ENCODE results near the gene SLC52A3. TPM values are rescaled to one million over a fixed set of nuclear protein-coding genes. Genes with fewer than 3 reads are reported as not detected.

SLC52A3 gene
- total RNA-seq, 1 experiment from 2014 or later, result 7.7 TPM

DNA sequence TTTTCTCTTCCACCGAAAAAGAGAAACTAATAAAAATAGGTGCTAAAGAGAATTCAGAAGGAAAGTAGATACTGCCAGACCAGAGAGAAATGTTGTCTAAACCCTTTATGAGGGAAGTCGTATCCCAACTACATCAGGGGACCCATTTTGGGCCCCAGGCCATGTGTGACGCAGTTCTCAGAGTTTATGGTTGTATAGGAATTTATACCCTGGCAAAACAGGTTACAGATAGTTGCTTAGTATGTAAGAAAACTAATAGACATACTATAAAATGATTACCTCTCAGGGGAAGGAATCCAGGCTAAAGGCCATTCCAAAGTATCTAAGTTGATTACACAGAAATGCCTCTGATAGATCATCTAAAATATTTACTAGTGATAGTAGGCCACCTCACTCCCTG lies 28.6 kb upstream of the SLC52A3 start (continued):
- TF ChIP-seq, protein P1, sequence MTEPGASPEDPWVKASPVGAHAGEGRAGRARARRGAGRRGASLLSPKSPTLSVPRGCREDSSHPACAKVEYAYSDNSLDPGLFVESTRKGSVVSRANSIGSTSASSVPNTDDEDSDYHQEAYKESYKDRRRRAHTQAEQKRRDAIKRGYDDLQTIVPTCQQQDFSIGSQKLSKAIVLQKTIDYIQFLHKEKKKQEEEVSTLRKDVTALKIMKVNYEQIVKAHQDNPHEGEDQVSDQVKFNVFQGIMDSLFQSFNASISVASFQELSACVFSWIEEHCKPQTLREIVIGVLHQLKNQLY (CRISPR knock-in tag; IDR thresholded peaks at IDR 0.05), result no peak
- TF ChIP-seq ZNF317 (CRISPR knock-in tag; IDR thresholded peaks at IDR 0.05; ENCODE audit: borderline replicate concordance, low read depth) (no peak), ELF4 (CRISPR knock-in tag; IDR thresholded peaks at IDR 0.05; ENCODE audit: low read depth) (no peak), JUN (CRISPR knock-in tag; IDR thresholded peaks at IDR 0.05) (no peak), CREM (CRISPR knock-in tag; IDR thresholded peaks at IDR 0.05) (no peak)
- TF ChIP-seq, protein P2, sequence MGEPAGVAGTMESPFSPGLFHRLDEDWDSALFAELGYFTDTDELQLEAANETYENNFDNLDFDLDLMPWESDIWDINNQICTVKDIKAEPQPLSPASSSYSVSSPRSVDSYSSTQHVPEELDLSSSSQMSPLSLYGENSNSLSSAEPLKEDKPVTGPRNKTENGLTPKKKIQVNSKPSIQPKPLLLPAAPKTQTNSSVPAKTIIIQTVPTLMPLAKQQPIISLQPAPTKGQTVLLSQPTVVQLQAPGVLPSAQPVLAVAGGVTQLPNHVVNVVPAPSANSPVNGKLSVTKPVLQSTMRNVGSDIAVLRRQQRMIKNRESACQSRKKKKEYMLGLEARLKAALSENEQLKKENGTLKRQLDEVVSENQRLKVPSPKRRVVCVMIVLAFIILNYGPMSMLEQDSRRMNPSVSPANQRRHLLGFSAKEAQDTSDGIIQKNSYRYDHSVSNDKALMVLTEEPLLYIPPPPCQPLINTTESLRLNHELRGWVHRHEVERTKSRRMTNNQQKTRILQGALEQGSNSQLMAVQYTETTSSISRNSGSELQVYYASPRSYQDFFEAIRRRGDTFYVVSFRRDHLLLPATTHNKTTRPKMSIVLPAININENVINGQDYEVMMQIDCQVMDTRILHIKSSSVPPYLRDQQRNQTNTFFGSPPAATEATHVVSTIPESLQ (CRISPR knock-in tag; IDR thresholded peaks at IDR 0.05), result no peak
- TF ChIP-seq, protein P3, sequence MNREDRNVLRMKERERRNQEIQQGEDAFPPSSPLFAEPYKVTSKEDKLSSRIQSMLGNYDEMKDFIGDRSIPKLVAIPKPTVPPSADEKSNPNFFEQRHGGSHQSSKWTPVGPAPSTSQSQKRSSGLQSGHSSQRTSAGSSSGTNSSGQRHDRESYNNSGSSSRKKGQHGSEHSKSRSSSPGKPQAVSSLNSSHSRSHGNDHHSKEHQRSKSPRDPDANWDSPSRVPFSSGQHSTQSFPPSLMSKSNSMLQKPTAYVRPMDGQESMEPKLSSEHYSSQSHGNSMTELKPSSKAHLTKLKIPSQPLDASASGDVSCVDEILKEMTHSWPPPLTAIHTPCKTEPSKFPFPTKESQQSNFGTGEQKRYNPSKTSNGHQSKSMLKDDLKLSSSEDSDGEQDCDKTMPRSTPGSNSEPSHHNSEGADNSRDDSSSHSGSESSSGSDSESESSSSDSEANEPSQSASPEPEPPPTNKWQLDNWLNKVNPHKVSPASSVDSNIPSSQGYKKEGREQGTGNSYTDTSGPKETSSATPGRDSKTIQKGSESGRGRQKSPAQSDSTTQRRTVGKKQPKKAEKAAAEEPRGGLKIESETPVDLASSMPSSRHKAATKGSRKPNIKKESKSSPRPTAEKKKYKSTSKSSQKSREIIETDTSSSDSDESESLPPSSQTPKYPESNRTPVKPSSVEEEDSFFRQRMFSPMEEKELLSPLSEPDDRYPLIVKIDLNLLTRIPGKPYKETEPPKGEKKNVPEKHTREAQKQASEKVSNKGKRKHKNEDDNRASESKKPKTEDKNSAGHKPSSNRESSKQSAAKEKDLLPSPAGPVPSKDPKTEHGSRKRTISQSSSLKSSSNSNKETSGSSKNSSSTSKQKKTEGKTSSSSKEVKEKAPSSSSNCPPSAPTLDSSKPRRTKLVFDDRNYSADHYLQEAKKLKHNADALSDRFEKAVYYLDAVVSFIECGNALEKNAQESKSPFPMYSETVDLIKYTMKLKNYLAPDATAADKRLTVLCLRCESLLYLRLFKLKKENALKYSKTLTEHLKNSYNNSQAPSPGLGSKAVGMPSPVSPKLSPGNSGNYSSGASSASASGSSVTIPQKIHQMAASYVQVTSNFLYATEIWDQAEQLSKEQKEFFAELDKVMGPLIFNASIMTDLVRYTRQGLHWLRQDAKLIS (CRISPR knock-in tag; IDR thresholded peaks at IDR 0.05; ENCODE audit: borderline replicate concordance), result no peak
- TF ChIP-seq, protein P4, sequence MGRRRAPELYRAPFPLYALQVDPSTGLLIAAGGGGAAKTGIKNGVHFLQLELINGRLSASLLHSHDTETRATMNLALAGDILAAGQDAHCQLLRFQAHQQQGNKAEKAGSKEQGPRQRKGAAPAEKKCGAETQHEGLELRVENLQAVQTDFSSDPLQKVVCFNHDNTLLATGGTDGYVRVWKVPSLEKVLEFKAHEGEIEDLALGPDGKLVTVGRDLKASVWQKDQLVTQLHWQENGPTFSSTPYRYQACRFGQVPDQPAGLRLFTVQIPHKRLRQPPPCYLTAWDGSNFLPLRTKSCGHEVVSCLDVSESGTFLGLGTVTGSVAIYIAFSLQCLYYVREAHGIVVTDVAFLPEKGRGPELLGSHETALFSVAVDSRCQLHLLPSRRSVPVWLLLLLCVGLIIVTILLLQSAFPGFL (CRISPR knock-in tag; IDR thresholded peaks at IDR 0.05; ENCODE audit: borderline replicate concordance), result no peak

DNA sequence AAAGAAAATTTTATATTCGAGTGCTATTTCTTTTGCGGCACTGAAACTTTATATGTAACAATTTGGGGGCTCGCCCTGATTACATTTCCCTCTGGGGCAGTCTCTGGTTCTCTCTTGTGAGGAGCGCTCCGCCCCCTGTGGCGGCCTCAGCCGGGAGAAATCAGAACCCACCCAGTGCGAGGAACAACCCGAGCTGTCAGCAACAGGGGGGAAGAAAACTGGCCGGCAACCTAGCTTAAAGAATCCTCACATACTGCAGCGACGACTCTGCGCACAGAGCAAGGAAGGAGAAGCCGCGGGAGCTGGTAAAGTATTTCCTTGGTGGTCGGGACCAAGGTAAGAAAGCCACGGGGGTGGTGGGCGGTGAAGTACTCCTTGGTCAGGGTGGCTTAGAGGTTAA lies 23.9 kb upstream of the SLC52A3 start:
- peaks cover 70% of the 10 kb centered on the region for H3K9me3 Mint-ChIP-seq

More for the DNA sequence above, 23.9 kb upstream of the SLC52A3 start:
- TF ChIP-seq, protein P5, sequence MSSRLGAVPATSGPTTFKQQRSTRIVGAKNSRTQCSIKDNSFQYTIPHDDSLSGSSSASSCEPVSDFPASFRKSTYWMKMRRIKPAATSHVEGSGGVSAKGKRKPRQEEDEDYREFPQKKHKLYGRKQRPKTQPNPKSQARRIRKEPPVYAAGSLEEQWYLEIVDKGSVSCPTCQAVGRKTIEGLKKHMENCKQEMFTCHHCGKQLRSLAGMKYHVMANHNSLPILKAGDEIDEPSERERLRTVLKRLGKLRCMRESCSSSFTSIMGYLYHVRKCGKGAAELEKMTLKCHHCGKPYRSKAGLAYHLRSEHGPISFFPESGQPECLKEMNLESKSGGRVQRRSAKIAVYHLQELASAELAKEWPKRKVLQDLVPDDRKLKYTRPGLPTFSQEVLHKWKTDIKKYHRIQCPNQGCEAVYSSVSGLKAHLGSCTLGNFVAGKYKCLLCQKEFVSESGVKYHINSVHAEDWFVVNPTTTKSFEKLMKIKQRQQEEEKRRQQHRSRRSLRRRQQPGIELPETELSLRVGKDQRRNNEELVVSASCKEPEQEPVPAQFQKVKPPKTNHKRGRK (CRISPR knock-in tag; IDR thresholded peaks at IDR 0.05; ENCODE audit: borderline replicate concordance), result no peak
- TF ChIP-seq, protein P4 (CRISPR knock-in tag; IDR thresholded peaks at IDR 0.05; ENCODE audit: borderline replicate concordance), result no peak
- no peak for TF ChIP-seq RELA (CRISPR knock-in tag; IDR thresholded peaks at IDR 0.05; ENCODE audit: borderline replicate concordance)
- TF ChIP-seq, protein P6, sequence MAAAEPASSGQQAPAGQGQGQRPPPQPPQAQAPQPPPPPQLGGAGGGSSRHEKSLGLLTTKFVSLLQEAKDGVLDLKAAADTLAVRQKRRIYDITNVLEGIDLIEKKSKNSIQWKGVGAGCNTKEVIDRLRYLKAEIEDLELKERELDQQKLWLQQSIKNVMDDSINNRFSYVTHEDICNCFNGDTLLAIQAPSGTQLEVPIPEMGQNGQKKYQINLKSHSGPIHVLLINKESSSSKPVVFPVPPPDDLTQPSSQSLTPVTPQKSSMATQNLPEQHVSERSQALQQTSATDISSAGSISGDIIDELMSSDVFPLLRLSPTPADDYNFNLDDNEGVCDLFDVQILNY (CRISPR knock-in tag; IDR thresholded peaks at IDR 0.05), result no peak
- TF ChIP-seq GTF2I (CRISPR knock-in tag; conservative IDR thresholded peaks at IDR 0.05), result no peak
- no peak for TF ChIP-seq CREM (CRISPR knock-in tag; IDR thresholded peaks at IDR 0.05)
- no peak for TF ChIP-seq NR1H2 (CRISPR knock-in tag; IDR thresholded peaks at IDR 0.05)
- TF ChIP-seq, protein P7, sequence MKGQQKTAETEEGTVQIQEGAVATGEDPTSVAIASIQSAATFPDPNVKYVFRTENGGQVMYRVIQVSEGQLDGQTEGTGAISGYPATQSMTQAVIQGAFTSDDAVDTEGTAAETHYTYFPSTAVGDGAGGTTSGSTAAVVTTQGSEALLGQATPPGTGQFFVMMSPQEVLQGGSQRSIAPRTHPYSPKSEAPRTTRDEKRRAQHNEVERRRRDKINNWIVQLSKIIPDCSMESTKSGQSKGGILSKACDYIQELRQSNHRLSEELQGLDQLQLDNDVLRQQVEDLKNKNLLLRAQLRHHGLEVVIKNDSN (CRISPR knock-in tag; IDR thresholded peaks at IDR 0.05), result no peak
- TF ChIP-seq EMX1 (CRISPR knock-in tag; IDR thresholded peaks at IDR 0.05), result no peak
- no peak for TF ChIP-seq ZNF219 (CRISPR knock-in tag; IDR thresholded peaks at IDR 0.05; ENCODE audit: borderline replicate concordance)
- POLR2A ChIA-PET, result no interaction called here
- Mint-ChIP-seq H3K27ac (no peak overlapping the region), H3K4me1 (peaks cover 26% of the 10 kb centered on the region), H3K4me3 (no peak overlapping the region), H3K27me3 (ENCODE audit: low read depth) (peaks cover 28% of the 10 kb centered on the region), H3K36me3 (peaks cover 35% of the 10 kb centered on the region)
- no peak for ATAC-seq
- DNase-seq (ENCODE audit: low spot score), result no peak
- CTCF ChIA-PET, result no interaction called here

Data from WTC11 (cell line).